SJCRH30 (cell line): ENCODE results near the gene APOBEC3B. TPM values are rescaled to one million over a fixed set of nuclear protein-coding genes. Genes with fewer than 3 reads are reported as not detected.
"Not testable (repeated sequence)": the region's sequence is repeated elsewhere in the genome, so short reads cannot be mapped to it uniquely, and the experiment has no call there.

Experiments
- DNase-seq, 2 experiments: peaks; one replicate each; pipeline ENCODE4 v3.0.0-alpha.2; 2015 to 2020
- H3K27ac ChIP-seq: fragments of 250-450 bp; sonication (Bioruptor Pico); 2 replicates; pipeline ENCODE4 v1.5.1; 2020; ENCODE audit warnings: mild to moderate bottlenecking, moderate library complexity
- H3K27me3 ChIP-seq: fragments of 250-450 bp; sonication (Bioruptor Pico); 2 replicates; pipeline ENCODE4 v1.5.1; 2020; ENCODE audit warnings: mild to moderate bottlenecking, moderate library complexity
- H3K36me3 ChIP-seq: fragments of 250-450 bp; sonication (Bioruptor Pico); 2 replicates; pipeline ENCODE4 v1.5.1; 2020; ENCODE audit warnings: mild to moderate bottlenecking, moderate library complexity
- H3K4me1 ChIP-seq: fragments of 250-450 bp; sonication (Bioruptor Pico); 2 replicates; pipeline ENCODE4 v1.5.1; 2020; ENCODE audit warnings: mild to moderate bottlenecking, moderate library complexity
- H3K4me3 ChIP-seq: fragments of 250-450 bp; sonication (Bioruptor Pico); 2 replicates; pipeline ENCODE4 v1.5.1; 2020; ENCODE audit warnings: mild to moderate bottlenecking, moderate library complexity
- H3K9me3 ChIP-seq: fragments of 250-450 bp; sonication (Bioruptor Pico); replicated peaks from 2 replicates; pipeline ENCODE4 v1.5.1; 2020; ENCODE audit warnings: mild to moderate bottlenecking, moderate library complexity
- total RNA-seq: library from RNA; depleted of rRNA; stranded (reverse); fragments of >200 nt; shearing (Covaris generic); gene quantifications from 2 replicates; pipeline ENCODE4 v1.2.3, GENCODE V29; 2014

Gene APOBEC3B
- total RNA-seq, 1 experiment from 2014 or later = 16.6 TPM

GRCh38 chr22:38968801-38969200 is 13.3 kb upstream of the APOBEC3B start:
- no peak for DNase-seq
- H3K4me3 ChIP-seq = no peak overlapping the region
- no peaks in the 10 kb centered on the region for H3K9me3 ChIP-seq
- no peak overlapping the region for H3K27ac ChIP-seq
- H3K36me3 ChIP-seq = no peaks in the 10 kb centered on the region
- no peaks in the 10 kb centered on the region for H3K4me1 ChIP-seq
- H3K27me3 ChIP-seq = peaks cover 9% of the 10 kb centered on the region

- no peak for DNase-seq
- Histone ChIP-seq H3K9me3 (no peaks in the 10 kb centered on the region), H3K27me3 (no peaks in the 10 kb centered on the region; the same call in 1 of the 2 replicates), H3K36me3 (no peaks in the 10 kb centered on the region), H3K4me3 (no peak overlapping the region), H3K4me1 (no peaks in the 10 kb centered on the region), H3K27ac (no peak overlapping the region)
Observed at GRCh38 chr22:38970551-38970950, 11.6 kb upstream of the APOBEC3B start.

GRCh38 chr22:38971202-38971601 is 10.9 kb upstream of the APOBEC3B start:
- no peak for DNase-seq
- no peaks in the 10 kb centered on the region; the same call in 1 of the 2 replicates for H3K27me3 ChIP-seq
- no peaks in the 10 kb centered on the region for H3K9me3 ChIP-seq
- H3K4me1 ChIP-seq = no peaks in the 10 kb centered on the region
- no peaks in the 10 kb centered on the region for H3K36me3 ChIP-seq
- H3K4me3 ChIP-seq = no peak overlapping the region
- H3K27ac ChIP-seq = no peak overlapping the region

GRCh38 chr22:38971791-38972190 is 10.4 kb upstream of the APOBEC3B start:
- no peaks in the 10 kb centered on the region for H3K9me3 ChIP-seq
- no peaks in the 10 kb centered on the region for H3K27me3 ChIP-seq
- no peaks in the 10 kb centered on the region for H3K4me1 ChIP-seq
- H3K27ac ChIP-seq = no peak overlapping the region
- no peak overlapping the region for H3K4me3 ChIP-seq
- no peak for DNase-seq
- H3K36me3 ChIP-seq = no peaks in the 10 kb centered on the region

GRCh38 chr22:38972558-38972957 is 9.6 kb upstream of the APOBEC3B start:
- Histone ChIP-seq H3K9me3 (no peaks in the 10 kb centered on the region), H3K4me1 (no peaks in the 10 kb centered on the region), H3K36me3 (no peaks in the 10 kb centered on the region), H3K4me3 (no peak overlapping the region), H3K27me3 (no peaks in the 10 kb centered on the region), H3K27ac (no peak overlapping the region)
- no peak for DNase-seq

DNA sequence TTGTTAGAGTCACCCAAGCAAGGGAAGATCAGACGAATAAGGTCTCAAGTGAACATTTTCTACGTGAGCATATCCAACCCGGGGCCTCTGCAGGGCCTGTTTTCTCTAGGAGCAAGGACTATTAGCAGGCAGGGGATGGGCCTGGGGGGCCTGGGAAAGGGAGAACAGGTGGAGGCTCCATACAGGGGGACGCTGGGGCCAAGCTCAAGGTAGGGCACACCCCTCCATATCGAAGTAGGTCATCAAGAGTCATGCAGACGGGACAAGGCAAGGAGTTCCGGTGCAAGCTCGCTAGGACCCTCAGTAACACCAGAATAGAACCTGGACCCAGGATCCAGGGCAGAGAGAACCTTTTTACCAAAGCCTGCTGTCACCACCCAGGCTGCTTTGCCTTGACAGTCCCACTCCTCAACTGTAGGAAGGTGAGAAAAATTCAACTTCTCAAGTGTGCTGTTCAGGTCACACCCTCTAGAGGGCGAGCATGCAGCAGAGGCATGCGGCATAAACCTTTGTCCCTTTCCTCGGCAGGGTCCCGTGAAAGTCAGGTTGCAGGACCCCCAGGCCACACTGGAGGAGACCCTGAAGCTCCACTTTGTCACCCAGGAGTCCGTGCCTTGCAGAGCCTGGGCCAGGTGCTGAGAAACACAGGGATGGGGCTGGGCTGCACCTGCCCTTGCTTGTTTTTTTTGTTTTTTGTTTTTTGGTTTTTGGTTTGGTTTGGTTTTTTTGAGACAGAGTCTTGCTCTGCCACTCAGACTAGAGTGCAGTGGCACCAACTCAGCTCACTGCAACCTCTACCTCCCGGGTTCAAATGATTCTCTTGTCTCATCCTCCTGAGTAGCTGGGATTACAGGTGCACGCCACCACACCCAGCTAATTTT is 8.6 kb upstream of the APOBEC3B start:
- no peak overlapping the region for H3K4me3 ChIP-seq
- peak; percentile 19 to 46 for DNase-seq
- no peaks in the 10 kb centered on the region for H3K27me3 ChIP-seq
- H3K27ac ChIP-seq = no peak overlapping the region
- H3K9me3 ChIP-seq = no peaks in the 10 kb centered on the region
- H3K4me1 ChIP-seq = no peaks in the 10 kb centered on the region
- H3K36me3 ChIP-seq = no peaks in the 10 kb centered on the region

DNA sequence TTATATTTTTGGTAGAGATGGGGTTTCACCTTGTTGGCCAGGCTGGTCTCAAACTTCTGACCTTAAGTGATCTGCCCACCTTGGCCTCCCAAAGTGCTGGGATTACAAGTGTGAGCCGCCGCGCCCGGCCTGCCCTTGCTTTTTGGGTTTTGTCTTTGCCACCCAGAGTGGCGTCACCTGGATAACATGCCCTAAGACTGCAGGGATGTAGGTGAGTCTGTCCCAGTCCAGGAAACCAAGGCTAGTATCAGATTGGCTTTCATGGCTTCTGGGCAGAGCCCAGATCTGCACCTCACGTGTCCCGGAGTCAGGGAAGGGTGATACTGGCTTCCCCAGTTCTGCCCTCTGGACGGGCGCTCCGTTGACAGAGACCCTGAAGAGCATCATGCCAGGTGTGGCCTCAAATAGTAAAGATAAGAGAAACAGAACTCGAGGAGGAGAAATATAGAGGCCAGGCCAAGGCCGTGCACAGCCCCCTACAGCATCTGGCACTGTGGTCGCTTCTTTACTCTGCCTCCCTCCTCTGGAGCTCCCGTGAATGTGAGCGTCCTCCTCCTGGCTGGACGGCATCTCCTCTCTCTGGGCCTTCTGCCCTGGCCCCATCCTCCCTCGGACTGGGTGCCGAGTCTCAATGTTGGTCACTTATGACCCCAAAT is 7.8 kb upstream of the APOBEC3B start:
- Histone ChIP-seq H3K27me3 (no peaks in the 10 kb centered on the region), H3K4me3 (no peak overlapping the region), H3K9me3 (no peaks in the 10 kb centered on the region), H3K36me3 (no peaks in the 10 kb centered on the region), H3K4me1 (no peaks in the 10 kb centered on the region), H3K27ac (no peak overlapping the region)
- DNase-seq = no peak

DNA sequence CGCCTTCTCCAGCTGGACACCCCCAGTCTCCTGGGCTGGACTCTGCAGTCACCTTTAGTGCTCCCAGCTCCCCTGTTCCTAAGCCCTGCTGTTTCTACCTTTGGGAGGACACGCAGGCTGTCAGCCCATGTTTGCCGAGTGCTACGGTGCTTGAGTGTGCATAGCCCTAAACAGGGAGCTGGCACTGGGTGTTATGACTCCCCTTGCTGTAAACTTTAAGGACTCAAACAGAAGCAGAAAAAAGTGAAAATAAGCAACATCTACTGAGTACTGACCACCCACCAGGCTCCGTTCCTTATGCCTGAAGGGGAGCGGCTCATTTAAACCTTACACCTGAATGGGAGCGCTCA is 7.3 kb upstream of the APOBEC3B start:
- H3K9me3 ChIP-seq = no peaks in the 10 kb centered on the region
- no peaks in the 10 kb centered on the region for H3K4me1 ChIP-seq
- no peak overlapping the region for H3K27ac ChIP-seq
- no peaks in the 10 kb centered on the region for H3K36me3 ChIP-seq
- no peak for DNase-seq
- no peak overlapping the region for H3K4me3 ChIP-seq
- no peaks in the 10 kb centered on the region for H3K27me3 ChIP-seq

DNA sequence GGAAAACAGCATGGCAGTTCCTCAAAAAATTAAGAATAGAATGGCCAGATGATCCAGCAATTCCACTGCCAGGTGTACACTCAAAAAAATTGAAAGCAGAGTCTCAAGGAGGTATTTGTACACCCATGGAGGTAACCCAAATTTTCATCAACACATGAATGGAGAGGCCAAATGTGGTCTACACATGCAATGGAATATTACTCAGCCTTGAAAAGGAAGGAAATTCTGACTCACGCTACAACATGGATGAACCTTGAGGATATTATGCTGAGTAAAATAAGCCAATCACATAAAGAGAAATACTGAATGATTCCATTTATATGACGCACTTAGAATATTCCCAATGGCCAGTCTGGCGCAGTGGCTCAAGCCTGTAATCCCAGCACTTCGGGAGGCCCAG is 4.9 kb upstream of the APOBEC3B start:
- not testable (repeated sequence) for DNase-seq, H3K9me3 ChIP-seq, H3K36me3 ChIP-seq, H3K27ac ChIP-seq, H3K4me1 ChIP-seq, H3K4me3 ChIP-seq, H3K27me3 ChIP-seq

GRCh38 chr22:38980587-38980986 is 1.6 kb upstream of the APOBEC3B start:
- not testable (repeated sequence) for H3K4me3 ChIP-seq, H3K36me3 ChIP-seq, DNase-seq, H3K27ac ChIP-seq, H3K27me3 ChIP-seq, H3K4me1 ChIP-seq, H3K9me3 ChIP-seq

GRCh38 chr22:38981005-38981991 is 849 bp upstream of the APOBEC3B start:
- Histone ChIP-seq H3K27ac (no peak overlapping the region), H3K4me1 (peaks cover 4% of the 10 kb centered on the region; the same call in 1 of the 2 replicates), H3K4me3 (0 out of 2 replicates have a peak overlapping the region, but pooled peaks have one; percentile 54), H3K36me3 (no peaks in the 10 kb centered on the region), H3K27me3 (no peaks in the 10 kb centered on the region), H3K9me3 (no peaks in the 10 kb centered on the region)
- DNase-seq = peak in 1 of 2 experiments; percentile 30

DNA sequence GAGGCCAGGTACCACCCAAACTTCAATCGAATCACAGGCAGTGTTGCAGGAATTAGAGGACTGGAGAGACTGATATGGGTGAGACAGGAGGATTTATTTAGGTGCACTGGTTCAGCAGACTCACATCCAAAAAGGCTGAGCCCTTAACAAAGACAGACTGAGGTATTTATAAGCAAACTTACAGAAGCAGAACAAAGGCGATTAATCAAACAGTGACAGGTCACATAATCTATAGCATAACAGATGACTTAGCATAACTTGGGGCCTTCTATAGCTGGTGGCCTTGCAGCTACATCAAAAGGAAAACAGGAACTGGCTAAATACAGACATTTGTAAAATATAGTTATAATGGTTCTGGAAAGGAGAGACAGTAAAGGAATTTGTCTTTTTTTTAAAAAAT is 2.1 kb downstream of the APOBEC3B start:
- peaks cover 4% of the 10 kb centered on the region; the same call in 1 of the 2 replicates for H3K4me1 ChIP-seq
- H3K9me3 ChIP-seq = no peaks in the 10 kb centered on the region
- H3K27me3 ChIP-seq = no peaks in the 10 kb centered on the region
- no peaks in the 10 kb centered on the region for H3K36me3 ChIP-seq
- DNase-seq = no peak
- H3K27ac ChIP-seq = no peak overlapping the region
- no peak overlapping the region for H3K4me3 ChIP-seq

DNA sequence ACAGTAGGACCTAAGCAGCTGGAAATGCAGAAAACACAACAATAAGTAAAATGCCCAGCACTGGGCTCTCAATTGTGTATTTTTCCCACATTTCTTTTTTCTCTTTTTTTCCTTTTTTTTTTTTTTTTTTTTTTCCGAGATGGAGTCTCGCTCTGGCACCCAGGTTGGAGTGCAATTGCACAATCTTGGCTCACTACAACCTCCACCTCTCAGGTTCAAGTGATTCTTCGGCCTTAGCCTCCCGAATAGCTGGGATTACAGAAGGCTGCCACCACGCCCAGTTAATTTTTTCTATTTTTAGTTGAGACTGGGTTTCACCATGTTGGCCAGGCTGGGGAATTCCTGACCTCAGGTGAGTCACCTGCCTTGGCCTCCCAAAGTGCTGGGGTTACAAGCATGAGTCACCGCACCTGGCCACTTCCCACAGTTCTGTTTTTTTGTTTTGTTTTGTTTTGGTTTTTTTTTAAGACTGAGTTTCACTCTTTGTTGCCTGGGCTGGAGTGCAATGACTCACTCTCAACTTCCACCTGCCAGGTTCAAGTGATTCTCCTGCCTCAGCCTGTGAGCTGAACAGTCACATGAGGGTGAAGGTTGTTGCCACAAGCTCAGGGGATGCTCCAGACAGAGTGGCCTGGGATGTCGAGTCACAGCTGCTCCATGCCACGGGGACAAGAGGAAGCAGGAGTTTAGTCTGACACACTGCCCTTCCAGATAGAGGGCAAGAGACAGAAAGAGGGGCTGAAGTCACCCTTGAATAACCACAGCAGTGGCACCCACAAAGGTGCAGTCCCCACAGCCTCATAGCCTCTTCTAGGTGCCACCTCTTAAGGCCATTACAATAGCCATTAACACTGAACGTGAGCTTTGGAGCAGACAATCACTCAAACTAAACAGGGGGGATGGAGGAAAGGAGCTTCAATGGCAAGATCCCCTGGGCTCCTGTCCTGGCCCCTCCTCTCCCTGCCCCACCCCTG is 2.9 kb downstream of the APOBEC3B start:
- H3K27me3 ChIP-seq, DNase-seq, H3K36me3 ChIP-seq, H3K4me3 ChIP-seq, H3K27ac ChIP-seq, H3K9me3 ChIP-seq, H3K4me1 ChIP-seq: not testable (repeated sequence)

DNA sequence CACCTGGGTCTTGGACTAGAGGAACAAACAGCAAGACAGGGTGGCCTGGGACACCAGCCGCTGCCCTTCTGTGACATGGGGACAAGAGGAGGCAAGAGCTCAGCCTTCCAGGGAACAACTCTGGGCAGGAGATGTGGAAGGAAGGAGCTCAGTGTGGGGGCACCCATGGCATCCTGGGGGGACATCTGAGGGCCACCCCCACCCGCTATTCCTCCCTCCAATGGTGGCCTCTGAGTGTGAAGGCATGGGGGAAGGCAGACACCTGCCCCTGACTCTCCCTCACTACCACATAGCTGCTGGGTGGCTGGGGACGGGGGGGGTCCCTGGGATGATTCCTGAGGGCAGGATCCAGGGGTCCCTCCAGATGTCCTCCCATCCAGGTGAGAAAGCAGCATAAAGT is 4.5 kb downstream of the APOBEC3B start:
- Histone ChIP-seq H3K27ac (no peak overlapping the region), H3K27me3 (no peaks in the 10 kb centered on the region), H3K36me3 (no peaks in the 10 kb centered on the region), H3K4me3 (no peak overlapping the region), H3K4me1 (peaks cover 2% of the 10 kb centered on the region; the same call in 1 of the 2 replicates), H3K9me3 (no peaks in the 10 kb centered on the region)
- DNase-seq = no peak
